Hepatocyte (in vitro differentiated cells): Measurements from ENCODE around the gene RPS6KA4. TPM values are rescaled to one million over a fixed set of nuclear protein-coding genes. Genes with fewer than 3 reads are reported as not detected.

Experiments used
- DNase-seq: peaks from one replicate; pipeline ENCODE4 v3.0.0-alpha.2; 2016; ENCODE audit warnings: low spot score
- H2AFZ ChIP-seq: fragments of 200-600 bp; sonication (generic); 2 replicates; pipeline ENCODE4 v1.6.0; 2016; ENCODE audit warnings: antibody characterized with exemption, mild to moderate bottlenecking
- H3K27ac ChIP-seq: fragments of 200-600 bp; sonication (generic); 2 replicates; pipeline ENCODE4 v1.5.1; 2016; ENCODE audit warnings: mild to moderate bottlenecking
- H3K27me3 ChIP-seq: fragments of 200-600 bp; sonication (generic); 2 replicates; pipeline ENCODE4 v1.6.1; 2016
- H3K36me3 ChIP-seq: fragments of 200-600 bp; sonication (generic); replicated peaks from 2 replicates; pipeline ENCODE4 v1.5.1; 2016; ENCODE audit warnings: low read depth; ENCODE audit not compliant: insufficient read depth
- H3K4me1 ChIP-seq: fragments of 200-600 bp; sonication (generic); 2 replicates; pipeline ENCODE4 v1.5.1; 2016; ENCODE audit warnings: mild to moderate bottlenecking, moderate library complexity; ENCODE audit not compliant: insufficient read depth
- H3K4me2 ChIP-seq: fragments of 200-600 bp; sonication (generic); 2 replicates; pipeline ENCODE4 v1.6.0; 2016
- H3K4me3 ChIP-seq: fragments of 200-600 bp; sonication (generic); 2 replicates; pipeline ENCODE4 v1.5.1; 2016; ENCODE audit warnings: mild to moderate bottlenecking
- H3K79me2 ChIP-seq: fragments of 200-600 bp; sonication (generic); 2 replicates; pipeline ENCODE4 v1.6.0; 2017; ENCODE audit warnings: mild to moderate bottlenecking
- H3K9me2 ChIP-seq: fragments of 200-600 bp; sonication (generic); replicated peaks from 2 replicates; pipeline ENCODE4 v1.6.0; 2017; ENCODE audit warnings: mild to moderate bottlenecking; ENCODE audit not compliant: insufficient read depth
- H3K9me3 ChIP-seq: fragments of 200-600 bp; sonication (generic); 2 replicates; pipeline ENCODE4 v1.5.1; 2016; ENCODE audit warnings: low read depth, mild to moderate bottlenecking
- H4K20me1 ChIP-seq: fragments of 200-600 bp; sonication (generic); 2 replicates; pipeline ENCODE4 v1.6.0; 2016; ENCODE audit warnings: mild to moderate bottlenecking; ENCODE audit not compliant: insufficient read depth, poor library complexity, severe bottlenecking
- EZH2 ChIP-seq: fragments of 200-600 bp; sonication (generic); IDR thresholded peaks from 2 replicates; pipeline ENCODE4 v1.6.1; 2016; ENCODE audit warnings: antibody characterized with exemption, mild to moderate bottlenecking, borderline replicate concordance
- EZH2phosphoT487 ChIP-seq: fragments of 200-600 bp; sonication (generic); IDR thresholded peaks from one replicate; pipeline ENCODE4 v1.6.1; 2018; ENCODE audit warnings: antibody characterized with exemption, mild to moderate bottlenecking, low read depth, moderate library complexity; ENCODE audit not compliant: unreplicated experiment, severe bottlenecking
- WGBS: methylation state at CpG from one replicate; pipeline ENCODE4 v1.1.6; 2016; ENCODE audit warnings: low lambda C conversion rate; ENCODE audit errors: missing lambda C conversion rate; 5-methylcytosine and 5-hydroxymethylcytosine counted together
- polyA plus RNA-seq: library from polyadenylated mRNA; unstranded; fragments of >200 nt; fragmentation: Nextera tagmentation; extraction: Ambion mirVana; gene quantifications from 2 replicates; pipeline ENCODE4 v1.2.1, GENCODE V29; 2016
- total RNA-seq: library from RNA; depleted of rRNA; stranded (reverse); fragments of >200 nt; gene quantifications from 2 replicates; pipeline ENCODE4 v1.2.3, GENCODE V29; 2014
- TF ChIP-seq, protein P1 (sequence below): fragments of 200-600 bp; sonication (generic); IDR thresholded peaks from 2 replicates; pipeline ENCODE4 v1.5.1; 2016; ENCODE audit warnings: antibody characterized with exemption, mild to moderate bottlenecking; ENCODE audit not compliant: poor library complexity

Gene RPS6KA4
- total and polyA plus RNA-seq, 2 experiments from 2014 or later = 35.9 to 44.0 TPM

DNA sequence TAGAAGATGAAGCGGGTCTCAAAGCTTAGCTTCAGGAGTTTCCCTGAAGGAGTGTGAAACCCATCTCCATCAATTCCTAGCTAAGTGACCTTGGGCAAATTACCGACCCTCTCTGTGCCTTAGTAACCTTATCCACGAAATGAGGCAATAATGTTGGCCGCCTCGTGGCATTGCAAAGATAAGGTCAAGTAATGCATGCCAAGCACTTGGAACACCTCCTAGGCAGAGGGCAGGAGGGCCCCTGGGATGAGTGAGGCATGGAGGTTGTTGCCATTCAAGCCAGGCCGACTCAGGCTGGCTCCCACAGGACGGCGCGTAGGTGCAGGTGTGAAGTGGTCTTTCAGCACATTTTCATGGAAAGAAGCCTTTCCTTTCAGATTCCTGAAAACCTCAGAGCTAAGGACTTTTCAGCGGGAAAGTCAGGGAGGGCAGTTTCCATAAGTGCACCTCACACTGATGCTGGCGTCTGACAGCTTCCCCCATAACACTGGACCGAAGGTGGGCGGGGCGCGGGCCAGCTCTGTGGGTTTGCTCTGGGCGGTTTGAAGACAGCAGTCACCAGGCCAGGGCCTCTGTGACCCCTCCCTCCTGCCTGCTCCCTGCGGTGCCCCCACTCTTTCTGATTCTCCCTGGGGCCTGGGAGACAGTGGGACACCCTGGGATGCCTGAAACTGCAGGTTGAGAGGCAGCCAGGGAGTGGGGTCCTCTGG, 25.2 kb downstream of the RPS6KA4 start:
- H3K9me2 ChIP-seq = no peaks in the 10 kb centered on the region
- no peaks in the 10 kb centered on the region for H3K9me3 ChIP-seq
- no peak overlapping the region for H3K27ac ChIP-seq
- DNase-seq = no peak
- no peaks in the 10 kb centered on the region for H3K27me3 ChIP-seq
- H3K4me3 ChIP-seq = no peak overlapping the region
- TF ChIP-seq, protein P1, sequence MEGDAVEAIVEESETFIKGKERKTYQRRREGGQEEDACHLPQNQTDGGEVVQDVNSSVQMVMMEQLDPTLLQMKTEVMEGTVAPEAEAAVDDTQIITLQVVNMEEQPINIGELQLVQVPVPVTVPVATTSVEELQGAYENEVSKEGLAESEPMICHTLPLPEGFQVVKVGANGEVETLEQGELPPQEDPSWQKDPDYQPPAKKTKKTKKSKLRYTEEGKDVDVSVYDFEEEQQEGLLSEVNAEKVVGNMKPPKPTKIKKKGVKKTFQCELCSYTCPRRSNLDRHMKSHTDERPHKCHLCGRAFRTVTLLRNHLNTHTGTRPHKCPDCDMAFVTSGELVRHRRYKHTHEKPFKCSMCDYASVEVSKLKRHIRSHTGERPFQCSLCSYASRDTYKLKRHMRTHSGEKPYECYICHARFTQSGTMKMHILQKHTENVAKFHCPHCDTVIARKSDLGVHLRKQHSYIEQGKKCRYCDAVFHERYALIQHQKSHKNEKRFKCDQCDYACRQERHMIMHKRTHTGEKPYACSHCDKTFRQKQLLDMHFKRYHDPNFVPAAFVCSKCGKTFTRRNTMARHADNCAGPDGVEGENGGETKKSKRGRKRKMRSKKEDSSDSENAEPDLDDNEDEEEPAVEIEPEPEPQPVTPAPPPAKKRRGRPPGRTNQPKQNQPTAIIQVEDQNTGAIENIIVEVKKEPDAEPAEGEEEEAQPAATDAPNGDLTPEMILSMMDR = no peak
- TF ChIP-seq EZH2phosphoT487 (no peak), EZH2 (no peak)
- no peak overlapping the region for H2AFZ ChIP-seq
- 78% methylated on average over 17 of the region's 17 CpGs for WGBS
- no peak overlapping the region for H3K4me2 ChIP-seq
- no peaks in the 10 kb centered on the region for H3K36me3 ChIP-seq
- no peaks in the 10 kb centered on the region for H3K4me1 ChIP-seq
- H3K79me2 ChIP-seq = no peaks in the 10 kb centered on the region
- no peaks in the 10 kb centered on the region for H4K20me1 ChIP-seq

DNA sequence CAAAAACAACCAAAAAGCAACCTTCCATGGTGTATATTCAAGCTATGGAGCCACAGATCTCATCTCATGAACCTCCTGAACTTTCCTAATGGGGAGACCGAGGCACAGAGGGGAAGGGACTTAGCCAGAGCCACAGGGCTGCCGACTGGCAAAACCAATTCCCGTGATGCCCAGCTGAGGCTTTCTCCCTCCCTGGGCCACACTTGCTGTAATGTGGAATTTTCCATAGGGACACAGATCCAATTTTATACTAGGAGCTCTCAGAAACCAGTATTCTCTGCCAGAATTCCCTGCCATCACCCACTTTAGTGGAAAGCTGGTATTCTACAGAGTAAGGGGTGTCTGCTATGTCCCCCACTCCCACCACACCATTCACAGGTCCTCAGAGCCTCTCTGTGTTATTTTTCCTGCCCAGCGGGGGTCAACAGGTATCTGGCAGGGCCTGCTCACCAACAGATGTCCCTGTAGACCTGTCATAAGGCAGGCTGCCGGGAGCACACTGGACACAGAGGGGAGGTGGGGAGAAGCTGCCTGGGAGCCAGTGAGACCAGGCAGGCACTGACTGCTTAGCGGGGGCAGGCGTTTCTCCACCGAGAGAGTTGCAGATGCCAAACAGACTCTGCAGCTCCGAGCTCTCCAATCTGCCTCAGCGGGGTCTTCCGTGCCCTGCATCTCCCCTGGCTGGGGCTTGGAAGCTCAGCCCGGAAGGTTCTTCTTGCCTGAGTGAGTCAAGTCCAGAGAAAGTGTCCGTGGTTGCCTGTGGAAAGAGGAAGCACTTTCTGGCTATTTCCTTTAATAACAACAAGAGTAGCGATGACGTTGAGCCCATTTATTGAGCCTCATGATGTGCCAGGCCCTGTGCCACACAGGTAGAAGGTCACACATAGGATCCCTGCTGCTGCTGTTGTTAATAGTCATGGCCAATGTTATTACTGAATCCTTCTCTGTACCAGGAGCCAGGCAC, 26.3 kb downstream of the RPS6KA4 start:
- H3K27me3 ChIP-seq = no peaks in the 10 kb centered on the region
- DNase-seq = no peak
- no peaks in the 10 kb centered on the region for H3K4me1 ChIP-seq
- H3K79me2 ChIP-seq = no peaks in the 10 kb centered on the region
- no peaks in the 10 kb centered on the region for H3K36me3 ChIP-seq
- TF ChIP-seq, protein P1 = no peak
- TF ChIP-seq EZH2 (no peak), EZH2phosphoT487 (no peak)
- no peak overlapping the region for H3K4me3 ChIP-seq
- no peak overlapping the region for H3K4me2 ChIP-seq
- H4K20me1 ChIP-seq = no peaks in the 10 kb centered on the region
- 74% methylated on average over 15 of the region's 15 CpGs for WGBS
- H3K27ac ChIP-seq = no peak overlapping the region
- no peak overlapping the region for H2AFZ ChIP-seq
- H3K9me2 ChIP-seq = no peaks in the 10 kb centered on the region
- H3K9me3 ChIP-seq = no peaks in the 10 kb centered on the region

DNA sequence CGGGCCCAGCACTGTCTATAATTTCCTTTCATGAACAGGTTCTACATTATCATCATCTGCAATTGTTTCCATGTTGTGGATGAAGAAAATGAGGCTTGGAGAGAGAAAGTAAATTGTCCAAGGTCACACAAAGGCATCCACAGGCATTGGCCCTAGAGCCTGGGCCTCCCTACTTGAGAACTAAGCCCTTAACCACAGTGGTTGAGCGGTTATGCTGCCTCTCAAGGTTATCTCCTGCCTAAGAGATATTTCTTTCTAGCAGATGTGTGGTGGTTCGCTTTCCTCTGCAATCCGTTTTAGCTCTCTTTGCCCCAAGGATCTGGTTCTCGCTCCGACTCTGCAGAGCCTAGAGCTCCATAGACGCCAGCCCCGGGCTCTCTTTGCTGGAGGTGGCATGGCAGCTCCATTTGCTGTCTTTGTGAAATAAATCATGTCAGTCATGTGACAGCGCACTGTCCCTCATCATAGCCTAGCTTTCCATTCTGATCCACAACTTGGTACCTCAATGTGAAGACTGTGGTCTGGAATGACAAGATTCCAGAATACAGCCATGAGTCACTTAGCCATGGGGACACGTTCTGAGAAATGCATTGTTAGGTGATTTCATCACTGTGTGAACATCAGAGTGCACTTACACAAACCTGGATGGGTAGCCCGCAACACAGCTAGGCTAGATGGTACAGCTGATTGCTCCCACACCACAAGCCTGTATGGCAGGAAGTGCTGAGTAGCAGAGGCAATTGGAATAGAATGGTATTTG, 27.2 kb downstream of the RPS6KA4 start:
- 79% methylated on average over 11 of the region's 11 CpGs for WGBS
- TF ChIP-seq, protein P1 = no peak
- TF ChIP-seq EZH2phosphoT487 = no peak
- TF ChIP-seq EZH2 = no peak
- H3K9me2 ChIP-seq = no peaks in the 10 kb centered on the region
- DNase-seq = no peak
- H3K27ac ChIP-seq = no peak overlapping the region
- H4K20me1 ChIP-seq = no peaks in the 10 kb centered on the region
- H3K9me3 ChIP-seq = no peaks in the 10 kb centered on the region
- no peaks in the 10 kb centered on the region for H3K36me3 ChIP-seq
- H3K4me2 ChIP-seq = no peak overlapping the region
- H3K27me3 ChIP-seq = no peaks in the 10 kb centered on the region
- H3K4me1 ChIP-seq = no peaks in the 10 kb centered on the region
- H3K4me3 ChIP-seq = no peak overlapping the region
- H2AFZ ChIP-seq = no peak overlapping the region
- no peaks in the 10 kb centered on the region for H3K79me2 ChIP-seq
